Mesenchymal stem cell (in vitro differentiated cells and primary cell): ENCODE results near the gene CACNA1C.

Experiments used
- DNase-seq: peaks from one replicate; pipeline ENCODE4 v3.0.0-alpha.2; 2013
- H2AFZ ChIP-seq: one replicate; pipeline ENCODE4 v1.6.1; 2013; ENCODE audit warnings: low read depth, mild to moderate bottlenecking, control low read depth, inconsistent platforms, low read length, moderate library complexity
- H2AK5ac ChIP-seq: 2 replicates; pipeline ENCODE4 v1.6.1; 2013; ENCODE audit warnings: low read length, moderate library complexity, mild to moderate bottlenecking, inconsistent platforms; ENCODE audit not compliant: severe bottlenecking
- H2BK120ac ChIP-seq: one replicate; pipeline ENCODE4 v1.6.1; 2013; ENCODE audit warnings: low read depth, mild to moderate bottlenecking, inconsistent platforms, low read length, moderate library complexity
- H2BK12ac ChIP-seq, 2 experiments: one replicate each; pipeline ENCODE4 v1.6.1; 2013; ENCODE audit warnings: inconsistent platforms in 2 of 2, low read length in 2 of 2, mild to moderate bottlenecking in 2 of 2, moderate library complexity in 2 of 2, control low read depth in 1 of 2
- H2BK15ac ChIP-seq: one replicate; pipeline ENCODE4 v1.6.1; 2013; ENCODE audit warnings: mild to moderate bottlenecking, low read depth, inconsistent platforms; ENCODE audit not compliant: poor library complexity, severe bottlenecking
- H2BK5ac ChIP-seq: 2 replicates; pipeline ENCODE4 v1.6.1; 2013; ENCODE audit warnings: low read depth, mild to moderate bottlenecking, low read length, control low read depth, inconsistent platforms; ENCODE audit not compliant: poor library complexity, severe bottlenecking
- H3K14ac ChIP-seq, 2 experiments: one replicate each; pipeline ENCODE4 v1.6.1; 2013; ENCODE audit warnings: inconsistent platforms in 2 of 2, low read length in 2 of 2, control low read depth in 1 of 2, mild to moderate bottlenecking in 1 of 2, moderate library complexity in 1 of 2
- H3K18ac ChIP-seq, 2 experiments: one replicate each; pipeline ENCODE4 v1.6.1; 2013; ENCODE audit warnings: inconsistent platforms in 2 of 2, low read length in 2 of 2, control low read depth in 1 of 2, low read depth in 1 of 2, mild to moderate bottlenecking in 1 of 2
- H3K23ac ChIP-seq, 2 experiments: one replicate each; pipeline ENCODE4 v1.6.1; 2013; ENCODE audit warnings: inconsistent platforms in 2 of 2, low read length in 2 of 2, mild to moderate bottlenecking in 2 of 2, moderate library complexity in 2 of 2, control low read depth in 1 of 2
- H3K27ac ChIP-seq: 2 replicates; pipeline ENCODE4 v1.5.1; 2013; ENCODE audit warnings: mild to moderate bottlenecking, moderate library complexity, low read length, control low read depth, inconsistent platforms; ENCODE audit not compliant: poor library complexity, severe bottlenecking
- H3K27me3 ChIP-seq, 2 experiments: 2 replicates each; pipeline versions ENCODE4 v1.6.1 to v1.7.0; 2013; ENCODE audit warnings: low read length in 2 of 2, mild to moderate bottlenecking in 2 of 2, moderate library complexity in 2 of 2, control low read depth in 1 of 2, inconsistent platforms in 1 of 2; ENCODE audit not compliant: control insufficient read depth in 1 of 2, insufficient read depth in 1 of 2
- H3K36me3 ChIP-seq, 2 experiments: 2 replicates each; pipeline versions ENCODE4 v1.6.1 to v1.7.0; 2013; ENCODE audit warnings: low read length in 2 of 2, control low read depth in 1 of 2, inconsistent platforms in 1 of 2, low read depth in 1 of 2, mild to moderate bottlenecking in 1 of 2; ENCODE audit not compliant: insufficient read depth in 2 of 2, control insufficient read depth in 1 of 2
- H3K4ac ChIP-seq, 2 experiments: one replicate each; pipeline ENCODE4 v1.6.1; 2013; ENCODE audit warnings: inconsistent platforms in 2 of 2, low read length in 2 of 2, mild to moderate bottlenecking in 2 of 2, moderate library complexity in 2 of 2, control low read depth in 1 of 2, low read depth in 1 of 2
- H3K4me1 ChIP-seq: 2 replicates; pipeline ENCODE4 v1.6.1; 2013; ENCODE audit warnings: low read depth, low read length, control low read depth; ENCODE audit not compliant: control insufficient read depth, insufficient read depth
- H3K4me2 ChIP-seq: 2 replicates; pipeline ENCODE4 v1.6.1; 2013; ENCODE audit warnings: low read length, mild to moderate bottlenecking, inconsistent platforms; ENCODE audit not compliant: poor library complexity, severe bottlenecking
- H3K4me3 ChIP-seq, 2 experiments: 2 replicates each; pipeline versions ENCODE4 v1.5.1 to v1.7.0; 2013; ENCODE audit warnings: low read length in 2 of 2, mild to moderate bottlenecking in 2 of 2, control low read depth in 1 of 2, low read depth in 1 of 2; ENCODE audit not compliant: insufficient read depth in 1 of 2
- H3K79me1 ChIP-seq: replicated peaks from 2 replicates; pipeline ENCODE4 v1.6.1; 2013; ENCODE audit warnings: mild to moderate bottlenecking, control low read depth, low read length, inconsistent platforms; ENCODE audit not compliant: poor library complexity, severe bottlenecking
- H3K9ac ChIP-seq: 2 replicates; pipeline ENCODE4 v1.7.0; 2013; ENCODE audit warnings: mild to moderate bottlenecking, low read length, moderate library complexity
- H3K9me3 ChIP-seq: 2 replicates; pipeline ENCODE4 v1.7.0; 2013; ENCODE audit warnings: mild to moderate bottlenecking, low read length; ENCODE audit not compliant: control insufficient read depth
- H4K8ac ChIP-seq: one replicate; pipeline ENCODE4 v1.6.1; 2013; ENCODE audit warnings: inconsistent platforms, mild to moderate bottlenecking, low read length, moderate library complexity
- H4K91ac ChIP-seq: one replicate; pipeline ENCODE4 v1.6.1; 2013; ENCODE audit warnings: mild to moderate bottlenecking, low read length, inconsistent platforms
- WGBS: methylation state at CpG from one replicate; pipeline ENCODE4 v1.1.7; 2013; ENCODE audit warnings: mixed read lengths; 5-methylcytosine and 5-hydroxymethylcytosine counted together

Gene CACNA1C

DNA sequence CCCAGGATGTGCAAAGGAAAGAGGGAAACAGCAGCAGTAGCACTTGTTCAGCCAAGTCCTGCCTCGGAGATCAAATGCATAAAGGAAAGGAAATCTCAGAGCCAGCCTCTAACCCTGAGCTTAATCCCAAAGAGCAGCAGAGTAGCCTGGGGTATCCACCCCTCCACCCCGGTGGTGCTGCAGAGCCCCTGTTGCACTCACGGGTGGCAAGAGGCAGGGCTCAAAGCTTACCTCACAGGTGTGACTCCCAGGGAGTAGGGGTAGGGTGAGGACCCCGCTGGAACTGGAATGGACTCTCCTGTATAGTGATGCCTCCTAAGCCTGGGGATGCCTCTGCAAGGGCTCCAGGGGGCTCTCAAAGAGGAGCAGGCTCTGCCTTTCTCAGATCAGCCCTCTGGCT is 211.1 kb downstream of the CACNA1C start:
- Histone ChIP-seq H2BK12ac (peak overlapping the region; percentile 68 to 76), H3K27me3 (no peaks in the 10 kb centered on the region), H3K14ac (no peak overlapping the region), H2AK5ac (peak overlapping the region; percentile 73), H3K36me3 (no peaks in the 10 kb centered on the region), H3K18ac (peak overlapping the region; percentile 42 to 60), H2BK15ac (peak overlapping the region; percentile 2), H3K9me3 (no peaks in the 10 kb centered on the region), H2BK5ac (peak overlapping the region; percentile 57), H3K4ac (peak overlapping the region in 1 of 2 experiments; percentile 37), H2BK120ac (no peak overlapping the region), H2AFZ (no peak overlapping the region), H3K4me2 (no peak overlapping the region), H3K27ac (no peak overlapping the region), H3K4me3 (peak overlapping the region in 1 of 2 experiments; percentile 55), H4K91ac (peak overlapping the region; percentile 31), H3K79me1 (no peaks in the 10 kb centered on the region), H3K9ac (peak overlapping the region; percentile 80), H3K23ac (no peak overlapping the region), H3K4me1 (peaks cover 52% of the 10 kb centered on the region), H4K8ac (peak overlapping the region; percentile 27)
- no peak for DNase-seq
- 99% methylated on average over 4 of the region's 4 CpGs for WGBS

DNA sequence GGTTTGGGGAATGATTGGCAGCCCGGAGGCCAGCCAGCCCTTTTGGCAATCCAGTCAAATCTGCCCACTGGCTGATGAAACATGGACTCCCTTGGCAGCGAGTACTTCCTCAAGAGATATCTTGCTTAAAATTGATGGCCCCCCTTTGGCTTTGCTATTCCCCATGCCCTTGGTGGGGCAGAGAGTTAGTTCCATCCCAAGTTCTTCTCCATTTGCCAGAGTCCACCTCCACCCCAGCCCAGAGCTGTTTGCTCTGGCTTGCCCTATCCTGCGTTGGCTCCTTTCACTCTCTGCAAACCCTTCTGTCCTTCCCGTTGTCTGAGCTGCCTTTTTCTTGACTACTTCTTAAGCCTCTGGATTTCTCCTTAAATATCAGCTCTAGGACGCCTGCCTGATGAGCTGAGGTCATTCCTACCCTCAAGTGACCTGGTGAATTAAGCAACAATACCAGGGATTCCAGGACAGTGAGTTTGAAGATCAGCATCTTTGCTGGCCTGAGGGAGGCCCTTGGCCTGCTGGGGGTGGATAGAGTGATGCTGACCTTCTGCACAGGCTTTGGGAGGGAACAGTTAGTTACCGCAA is 212.0 kb downstream of the CACNA1C start:
- Histone ChIP-seq H3K4ac (peak overlapping the region in 1 of 2 experiments; percentile 29), H3K14ac (no peak overlapping the region), H2BK12ac (peak overlapping the region; percentile 76 to 83), H4K91ac (peak overlapping the region; percentile 73), H2BK5ac (peak overlapping the region; percentile 57), H2BK120ac (no peak overlapping the region), H4K8ac (peak overlapping the region; percentile 33), H3K4me1 (peaks cover 52% of the 10 kb centered on the region), H3K9me3 (no peaks in the 10 kb centered on the region), H3K9ac (peak overlapping the region; percentile 80), H3K79me1 (no peaks in the 10 kb centered on the region), H2BK15ac (no peak overlapping the region), H3K27me3 (no peaks in the 10 kb centered on the region), H3K23ac (no peak overlapping the region), H3K18ac (peak overlapping the region; percentile 31 to 60), H3K36me3 (no peaks in the 10 kb centered on the region), H3K4me2 (no peak overlapping the region), H3K4me3 (peak overlapping the region in 1 of 2 experiments; percentile 55), H2AK5ac (peak overlapping the region; percentile 35), H3K27ac (peak overlapping the region; percentile 94), H2AFZ (no peak overlapping the region)
- peak; percentile 95 for DNase-seq
- WGBS: 35% methylated on average over 6 of the region's 6 CpGs

DNA sequence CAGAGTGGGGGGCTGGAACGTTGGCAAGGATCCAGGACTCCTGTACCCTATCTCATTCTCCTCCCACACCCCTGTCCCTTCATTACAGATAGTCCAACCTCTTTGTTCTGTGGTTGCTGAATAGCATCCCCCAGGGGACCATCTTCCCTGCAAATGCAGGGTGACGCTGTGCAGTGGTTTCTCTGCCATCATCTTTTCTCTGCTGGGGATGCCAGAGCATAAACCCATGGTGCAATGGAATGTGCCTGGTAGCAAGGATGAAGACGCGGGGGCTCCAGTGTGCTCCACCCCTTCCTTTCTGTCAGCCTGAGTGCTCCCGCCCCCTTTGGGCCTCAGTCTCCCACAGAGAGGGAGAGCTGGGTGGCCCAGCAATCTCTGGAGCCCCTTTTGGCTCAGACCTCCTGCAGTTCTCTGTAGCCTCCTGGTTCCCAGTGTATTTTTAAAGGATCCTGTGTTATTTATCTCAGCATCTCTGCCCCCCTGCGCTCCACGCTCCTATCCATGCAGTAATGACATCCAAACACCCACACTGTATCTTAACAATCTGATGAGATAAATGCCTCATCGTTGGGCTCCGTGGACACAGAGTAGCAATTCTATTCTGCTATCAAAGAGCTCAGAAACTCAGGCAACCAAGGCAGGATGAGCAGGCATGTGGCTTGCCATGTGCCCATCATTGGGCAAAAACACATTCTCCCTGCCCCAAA is 212.8 kb downstream of the CACNA1C start:
- H3K9ac ChIP-seq: peak overlapping the region; percentile 66
- H3K4me1 ChIP-seq: peaks cover 52% of the 10 kb centered on the region
- no peak overlapping the region for H2AFZ ChIP-seq
- peak overlapping the region in 1 of 2 experiments; percentile 19 for H3K14ac ChIP-seq
- H2BK15ac ChIP-seq: no peak overlapping the region
- H2AK5ac ChIP-seq: peak overlapping the region; percentile 97
- no peaks in the 10 kb centered on the region for H3K36me3 ChIP-seq
- H2BK5ac ChIP-seq: peak overlapping the region; percentile 66
- no peaks in the 10 kb centered on the region for H3K79me1 ChIP-seq
- peak overlapping the region; percentile 72 for H4K91ac ChIP-seq
- H4K8ac ChIP-seq: peak overlapping the region; percentile 41
- H3K4me3 ChIP-seq: peak overlapping the region in 1 of 2 experiments; percentile 52
- H3K23ac ChIP-seq: no peak overlapping the region
- no peak overlapping the region for H3K4ac ChIP-seq
- peak; percentile 51 for DNase-seq
- H3K27me3 ChIP-seq: no peaks in the 10 kb centered on the region
- H3K27ac ChIP-seq: peak overlapping the region; percentile 94
- no peaks in the 10 kb centered on the region for H3K9me3 ChIP-seq
- H2BK120ac ChIP-seq: peak overlapping the region; percentile 69
- WGBS: 67% methylated on average over 9 of the region's 9 CpGs
- peak overlapping the region; percentile 34 to 49 for H3K18ac ChIP-seq
- peak overlapping the region; percentile 8 for H3K4me2 ChIP-seq
- H2BK12ac ChIP-seq: peak overlapping the region; percentile 51 to 79
